HepG2 (cell line): ENCODE data around the gene FAM83C.

ENCODE experiments used
- CREB3 ChIP-seq: sonication (generic); formaldehyde crosslinking; IDR thresholded peaks from 2 replicates; pipeline ENCODE4 v1.5.0; 2020; ENCODE audit warnings: missing genetic modification reagents
- CTCF ChIP-seq: sonication (generic); formaldehyde crosslinking; IDR thresholded peaks from 2 replicates; pipeline ENCODE4 v1.5.0; 2020; ENCODE audit warnings: mild to moderate bottlenecking, missing genetic modification reagents, moderate library complexity
- FOXP4 ChIP-seq: sonication (generic); formaldehyde crosslinking; IDR thresholded peaks from 2 replicates; pipeline ENCODE4 v1.4.0; 2020; ENCODE audit warnings: missing genetic modification reagents
- KDM5A ChIP-seq: fragments of 200-600 bp; sonication (generic); IDR thresholded peaks from 2 replicates; pipeline ENCODE4 v1.7.0; 2018; ENCODE audit warnings: antibody characterized with exemption, mild to moderate bottlenecking, low read length, borderline replicate concordance
- SMAD1 ChIP-seq: sonication (generic); formaldehyde crosslinking; IDR thresholded peaks from 2 replicates; pipeline ENCODE4 v1.4.0; 2020; ENCODE audit warnings: missing genetic modification reagents, low read depth, mild to moderate bottlenecking, borderline replicate concordance
- SP1 ChIP-seq, 2 experiments: fragments of 450-650 bp in 1 of 2; sonication (generic) in 1 of 2; formaldehyde crosslinking in 1 of 2; IDR thresholded peaks; 2 replicates each; pipeline versions ENCODE4 v1.4.0 to v1.6.1; 2016 to 2020; ENCODE audit warnings: missing genetic modification reagents in 1 of 2
- TCF12 ChIP-seq, 2 experiments: fragments of 450-650 bp in 1 of 2; sonication (generic) in 1 of 2; formaldehyde crosslinking in 1 of 2; IDR thresholded peaks; 2 replicates each; pipeline versions ENCODE4 v1.6.1 to v1.8.0; 2017 to 2022; ENCODE audit warnings: antibody characterized with exemption in 1 of 2, mild to moderate bottlenecking in 1 of 2, missing genetic modification reagents in 1 of 2, moderate library complexity in 1 of 2
- ZNF577 ChIP-seq: sonication (generic); formaldehyde crosslinking; IDR thresholded peaks from 2 replicates; pipeline ENCODE4 v1.4.0; 2020; ENCODE audit warnings: mild to moderate bottlenecking, low read depth, missing genetic modification reagents, borderline replicate concordance

- TF ChIP-seq FOXP4 (CRISPR knock-in tag) (no peak), SMAD1 (CRISPR knock-in tag) (no peak), ZNF577 (CRISPR knock-in tag) (no peak), CTCF (CRISPR knock-in tag) (no peak), SP1 (IDR thresholded peaks at IDR 0.05) (no peak), SP1 (CRISPR knock-in tag; IDR thresholded peaks at IDR 0.05) (no peak), CREB3 (CRISPR knock-in tag) (no peak), KDM5A (no peak), TCF12 (IDR thresholded peaks at IDR 0.05) (no peak), TCF12 (CRISPR knock-in tag; IDR thresholded peaks at IDR 0.05) (no peak)
Observed at GRCh38 chr20:35316086-35316485, 23.9 kb upstream of the FAM83C start.
